ENCODE measurements around the gene SLC44A1.

SLC44A1 gene

DNA sequence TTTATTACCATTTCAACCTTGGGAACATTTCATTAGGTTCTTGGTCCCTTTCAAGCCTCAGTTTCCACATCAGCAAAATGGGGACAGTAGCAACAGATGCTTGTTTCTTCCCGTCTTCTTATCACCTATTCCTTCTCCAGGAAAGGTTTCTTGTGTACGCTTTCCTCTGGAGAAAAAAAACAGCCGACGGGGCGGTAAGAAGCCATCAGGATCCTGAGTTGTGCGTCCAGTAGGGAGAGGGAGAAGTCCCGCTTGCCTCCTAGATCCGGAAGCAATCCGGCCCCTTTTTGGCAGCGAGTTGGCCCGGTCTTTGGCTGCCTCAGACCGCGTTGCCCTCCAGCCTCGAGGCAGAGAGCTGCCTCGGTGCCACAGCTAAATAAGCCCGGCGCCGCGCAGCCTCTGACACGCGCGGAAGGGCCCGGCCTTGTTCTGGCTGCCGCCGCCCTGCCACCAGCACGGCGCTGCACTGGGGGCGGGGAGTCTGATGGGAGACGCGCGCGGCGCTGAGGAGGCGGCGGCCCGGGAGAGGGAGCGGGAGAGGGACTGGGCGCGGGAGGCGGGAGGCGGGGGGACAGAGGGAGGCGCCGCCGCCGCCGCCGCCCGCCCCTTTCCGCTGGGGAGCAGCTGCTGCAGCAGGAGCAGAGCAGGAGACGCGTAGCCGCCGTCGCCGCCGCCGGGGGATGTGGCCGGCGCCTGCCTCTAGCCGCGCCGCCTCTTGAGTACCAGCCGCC is at the start of gene SLC44A1:
Gene SLC44A1, plus strand, starts transcription at position 649 of the 731 bp plus-strand sequence. CDS start 218 bp downstream, outside the sequence.
- DNase-seq, result peak; percentile 99

DNA sequence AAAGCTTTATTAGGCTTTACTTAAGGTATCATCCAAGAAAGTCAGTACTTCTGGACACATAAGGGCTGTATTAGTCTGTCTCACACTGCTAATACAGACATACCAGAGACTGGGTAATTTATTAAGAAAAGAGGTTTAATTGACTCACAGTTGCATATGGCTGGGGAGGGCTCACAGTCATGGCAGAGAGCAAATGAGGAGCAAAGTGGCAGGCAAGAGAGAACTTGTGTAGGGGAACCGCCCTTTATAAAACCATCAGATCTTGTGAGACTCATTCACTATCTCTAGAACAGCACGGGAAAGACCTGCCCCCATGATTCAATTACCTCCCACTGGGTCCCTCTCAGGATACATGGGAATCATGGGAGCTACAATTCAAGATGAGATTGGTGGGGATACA is 49.2 kb upstream of the SLC44A1 start:
- DNase-seq, result no peak

DNA sequence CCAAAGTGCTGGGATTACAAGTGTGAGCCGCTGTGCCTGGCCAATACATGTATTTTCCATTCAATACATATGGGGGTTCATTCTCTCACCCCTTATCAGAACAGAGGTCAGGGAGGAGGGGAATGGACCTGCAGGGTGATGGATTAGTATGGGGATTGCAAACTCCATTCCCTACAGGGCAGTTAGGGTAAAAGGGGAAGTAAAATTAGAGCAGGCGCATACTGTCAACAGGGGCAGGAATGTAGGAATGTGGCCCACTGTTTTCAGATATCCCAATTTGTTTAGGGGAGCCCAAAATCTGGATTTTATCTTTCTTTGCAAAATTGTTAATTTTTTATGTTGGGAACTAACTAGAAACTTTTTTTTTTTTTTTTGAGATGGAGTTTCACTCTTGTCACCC is 46.4 kb upstream of the SLC44A1 start:
- DNase-seq, result no peak

GRCh38 chr9:105198865-105199264 is 45.6 kb upstream of the SLC44A1 start:
- DNase-seq, result no peak

GRCh38 chr9:105204416-105204815 is 40.0 kb upstream of the SLC44A1 start:
- DNase-seq, result no peak

- no peak for DNase-seq
These were observed 38.5 kb upstream of the SLC44A1 start for GRCh38 chr9:105205787-105206495.

GRCh38 chr9:105206496-105206820 is 38.0 kb upstream of the SLC44A1 start:
- DNase-seq, result no peak

- no peak for DNase-seq
These were observed 37.4 kb upstream of the SLC44A1 start for GRCh38 chr9:105206821-105207699.

- no peak for DNase-seq
These were observed 27.8 kb upstream of the SLC44A1 start for GRCh38 chr9:105216440-105217178.

GRCh38 chr9:105218673-105219072 is 25.8 kb upstream of the SLC44A1 start:
- no peak for DNase-seq

DNA sequence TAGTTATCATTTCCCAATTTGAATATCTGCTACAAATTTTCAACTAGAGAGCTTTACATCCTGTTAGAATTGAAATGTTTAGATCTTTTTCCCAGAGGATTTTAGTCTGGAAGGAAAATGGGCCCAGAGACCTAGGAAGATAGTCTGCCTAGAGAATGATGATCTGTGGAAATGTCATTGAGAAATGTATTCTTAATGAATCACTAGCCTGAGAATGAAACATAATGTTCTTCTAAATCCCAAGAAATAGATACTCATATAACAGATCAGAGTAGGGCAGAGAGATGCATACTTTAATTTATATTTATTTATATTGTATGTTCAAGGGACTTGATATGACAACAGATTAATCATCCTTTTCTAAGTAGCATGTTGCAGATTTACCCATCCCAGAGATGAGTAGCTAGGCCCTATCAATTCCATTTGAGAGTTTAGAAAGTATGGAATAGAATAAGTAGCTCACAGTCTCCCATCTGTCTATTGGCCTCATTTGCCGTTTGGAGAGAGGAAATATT is 25.1 kb upstream of the SLC44A1 start:
- no peak for DNase-seq

GRCh38 chr9:105220451-105220850 is 24.0 kb upstream of the SLC44A1 start:
- no peak for DNase-seq

GRCh38 chr9:105223544-105224140 is 20.8 kb upstream of the SLC44A1 start:
- DNase-seq, result no peak

GRCh38 chr9:105226055-105226454 is 18.4 kb upstream of the SLC44A1 start:
- no peak for DNase-seq

- no peak for DNase-seq
These were observed 12.2 kb upstream of the SLC44A1 start for GRCh38 chr9:105232207-105232606.

GRCh38 chr9:105233873-105234272 is 10.6 kb upstream of the SLC44A1 start:
- DNase-seq, result no peak

- DNase-seq, result no peak
These were observed 8.2 kb upstream of the SLC44A1 start for GRCh38 chr9:105236261-105236660.

- DNase-seq, result no peak
These were observed 7.2 kb upstream of the SLC44A1 start for GRCh38 chr9:105237246-105237645.

DNA sequence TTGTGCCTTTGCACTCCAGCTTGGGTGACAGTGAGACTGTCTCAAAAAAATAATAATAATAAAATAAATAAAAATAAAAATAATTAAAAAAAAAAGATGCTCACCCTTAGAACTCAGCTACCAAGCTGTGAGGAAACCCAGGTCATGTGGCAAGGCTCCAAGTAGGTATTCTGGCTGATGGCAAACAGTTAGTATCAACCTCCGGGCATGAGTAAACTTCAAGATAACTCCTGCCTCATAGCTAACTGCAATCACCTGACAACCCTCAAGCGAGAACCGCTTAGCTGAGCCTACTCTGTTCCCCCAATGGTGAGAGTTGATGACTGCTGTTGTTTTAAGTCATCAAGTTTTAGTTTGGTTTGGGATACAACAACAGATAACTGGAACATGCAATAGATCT is 6.1 kb upstream of the SLC44A1 start:
- no peak for DNase-seq

DNA sequence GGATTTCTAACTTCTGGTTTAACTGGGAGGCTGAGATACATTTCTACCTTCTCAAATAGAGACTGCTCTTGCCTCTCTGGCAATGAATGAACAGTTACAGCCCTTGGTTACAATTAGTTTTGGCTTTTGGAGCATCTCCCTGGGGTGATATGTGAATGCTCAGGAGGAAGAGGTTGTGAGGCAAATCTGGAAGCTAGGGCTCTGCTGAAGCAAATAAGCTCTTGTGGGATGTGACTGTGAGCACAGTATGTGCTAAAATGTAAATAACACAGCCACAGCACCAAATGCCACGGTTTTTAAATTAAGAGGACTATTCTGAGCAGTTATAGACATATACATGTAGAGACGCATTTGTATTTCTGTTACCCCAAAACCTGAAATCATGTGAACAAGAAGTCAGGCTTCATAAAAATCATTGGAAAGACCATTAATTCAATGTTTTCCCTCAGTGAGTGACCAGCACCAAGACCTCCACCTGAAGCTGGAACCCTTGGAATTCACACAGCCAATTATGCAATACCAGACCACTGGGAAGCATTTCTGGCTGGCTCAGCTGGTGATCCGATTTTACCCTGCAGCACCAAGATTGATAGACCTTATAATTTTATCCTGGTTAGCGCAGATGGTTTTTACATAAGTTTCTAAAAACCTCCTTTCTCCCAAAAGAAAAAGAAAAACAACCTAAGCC is 3.0 kb upstream of the SLC44A1 start:
- DNase-seq, result no peak

DNA sequence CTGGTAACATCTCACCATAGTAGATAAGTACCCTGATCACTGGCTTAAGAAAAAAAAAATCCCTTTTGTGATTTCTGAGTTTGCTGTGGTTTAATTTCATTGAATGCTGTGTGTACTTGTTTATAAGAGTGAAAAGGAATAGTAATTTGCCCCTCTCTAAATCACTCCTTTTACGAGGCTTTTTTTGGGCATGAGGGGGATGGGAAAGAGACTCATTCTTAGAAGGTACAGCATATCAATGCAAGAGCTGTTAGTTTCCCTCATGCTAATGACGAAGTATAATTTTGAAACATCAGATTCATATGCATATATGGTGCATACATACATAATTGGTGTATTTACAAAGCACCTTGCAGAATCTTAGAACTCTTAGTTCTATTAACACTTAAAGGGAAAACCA is 2.4 kb upstream of the SLC44A1 start:
- no peak for DNase-seq

DNA sequence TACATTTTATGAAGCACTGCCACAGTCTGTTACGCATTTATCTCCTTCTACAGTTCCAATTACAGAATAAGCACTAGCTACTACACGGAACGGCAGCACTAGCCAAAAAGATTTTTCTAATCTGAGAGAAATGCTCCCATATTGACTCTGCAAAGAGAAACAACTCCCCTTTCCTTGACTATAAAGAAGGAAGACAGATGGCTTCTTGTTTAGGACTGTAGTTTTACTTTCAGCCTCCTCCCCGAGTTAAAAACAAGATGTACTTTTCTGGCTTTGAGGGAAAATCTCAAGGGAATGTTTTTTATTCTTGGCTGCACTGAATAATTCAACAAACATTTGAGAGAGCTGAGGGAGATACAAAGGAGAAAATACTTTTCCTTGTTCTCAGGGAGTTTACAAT is 1.9 kb upstream of the SLC44A1 start:
- DNase-seq, result no peak

Measured in islet precursor cell (in vitro differentiated cells).